Heart right ventricle (tissue), 16 donors: ENCODE results near the gene TMPRSS6. TPM values are rescaled to one million over a fixed set of nuclear protein-coding genes. Genes with fewer than 3 reads are reported as not detected.

Experiments used
- ATAC-seq, 8 donors: fragments of 200-7000 bp; cut with Tn5 transposase; one replicate each; pipeline ENCODE4 v1.9.1; 2020; ENCODE audit warnings: mild to moderate bottlenecking in 8 of 8, moderate library complexity in 8 of 8, moderate number of reproducible peaks in 1 of 8
- DNase-seq, 2 donors: peaks; one replicate each; pipeline ENCODE4 v3.0.0-alpha.2; 2020
- H3K27ac ChIP-seq, 10 donors: fragments of 200-600 bp; sonication (generic) in 2 of 10; one replicate each; pipeline versions ENCODE4 v1.5.0 to v1.8.0; 2020 to 2022; ENCODE audit warnings: mild to moderate bottlenecking in 3 of 10
- H3K27me3 ChIP-seq, 7 donors: fragments of 200-600 bp; one replicate each; pipeline ENCODE4 v1.8.0; 2021 to 2022; ENCODE audit warnings: mild to moderate bottlenecking in 2 of 7
- H3K36me3 ChIP-seq, 9 donors: fragments of 200-600 bp; sonication (generic) in 1 of 9; one replicate each; pipeline versions ENCODE4 v1.5.0 to v1.8.0; 2020 to 2022; ENCODE audit warnings: mild to moderate bottlenecking in 2 of 9
- H3K4me1 ChIP-seq, 9 donors: fragments of 200-600 bp; sonication (generic) in 1 of 9; one replicate each; pipeline versions ENCODE4 v1.5.0 to v1.8.0; 2020 to 2022; ENCODE audit warnings: mild to moderate bottlenecking in 4 of 9
- H3K4me3 ChIP-seq, 10 donors: fragments of 200-600 bp; sonication (generic) in 2 of 10; one replicate each; pipeline versions ENCODE4 v1.5.0 to v1.8.0; 2020 to 2022; ENCODE audit warnings: mild to moderate bottlenecking in 7 of 10, moderate library complexity in 2 of 10
- H3K9me3 ChIP-seq, 11 donors: fragments of 200-600 bp in 10 of 11; sonication (generic) in 2 of 11; one replicate each; pipeline versions ENCODE4 v1.5.0 to v1.8.0; 2013 to 2022; ENCODE audit warnings: mild to moderate bottlenecking in 2 of 11, control low read depth in 1 of 11, moderate library complexity in 1 of 11
- WGBS, 2 donors: extraction: QIAGEN DNeasy Blood & Tissue Kit; methylation state at CpG; one replicate each; pipeline ENCODE4 v1.1.7; 2013; ENCODE audit warnings: inconsistent platforms in 1 of 2; 5-methylcytosine and 5-hydroxymethylcytosine counted together
- intact Hi-C, 10 donors: fragments of 100-400 bp; cut with DNase I; formaldehyde crosslinking; loops; one replicate each; pipeline versions ENCODE4 v1.11.1 to v1.14.2; 2022
- polyA plus RNA-seq, 2 donors: library from polyadenylated mRNA; stranded (reverse); fragments of 200-250 nt; gene quantifications; one replicate each; pipeline ENCODE4 v1.2.3, GENCODE V29; 2013
- total RNA-seq, 10 donors: library from RNA; stranded (reverse); fragmentation: NEBNext Ultra II Directional in 3 of 10; extraction: Animal tissue kit (Norgen Biotek cat#: 25700) in 3 of 10; gene quantifications; one replicate each; pipeline versions ENCODE4 v1.2.1 to v1.2.4, GENCODE V29; 2021 to 2023
- TF ChIP-seq, protein P1 (sequence below), 9 donors: fragments of 200-600 bp; sonication (generic) in 2 of 9; IDR thresholded peaks; one replicate each; pipeline versions ENCODE4 v1.5.0 to v1.8.0; 2021 to 2022; ENCODE audit warnings: antibody characterized with exemption in 9 of 9, mild to moderate bottlenecking in 5 of 9, moderate library complexity in 1 of 9
- donor health status: Arrhythmogenic right ventricular cardiomyopathy.
- donor health status: ischemic (EF 13 %, LVEDD 7.1; RV severe dilation, severe dysfunction).
- donor health status: healthy with polysubstance abuse.
- donor health status: DM: no; HTN: yes; CAD: no.
- donor health status: DM: no; HTN: no; CAD: no.
- donor health status: ischemic (EF 25% LVEDD 6.9; RV normal size, moderate dysfunction).
- donor health status: ischemic (EF 25% LVEDD 5.7; RV mildly dilated, moderate dysfunction).
- donor health status: healthy.
- donor health status: DM: yes; HTN: yes; CAD: no.
- donor health status: Ischemic cardiomyopathy.
- donor health status: ischemic (EF 35%, LVEDD 5.7; RV mildly dilated, moderate dysfunction).
- donor health status: nonischemic (EF 11% LVEDD 7.7; RV severe dilation, severe dysfunction).
- donor health status: DM: yes; HTN: yes; CAD: no.
- donor health status: PGD.
- donor health status: ischemic (EF 29% LVEDD 5.4; RV normal size, mild dysfunction).
- donor health status: nonischemic (EF 23%, LVEDD 6.1; RV moderate dilation, normal function).

The TMPRSS6 gene
- total and polyA plus RNA-seq, 12 donors, result not detected

DNA sequence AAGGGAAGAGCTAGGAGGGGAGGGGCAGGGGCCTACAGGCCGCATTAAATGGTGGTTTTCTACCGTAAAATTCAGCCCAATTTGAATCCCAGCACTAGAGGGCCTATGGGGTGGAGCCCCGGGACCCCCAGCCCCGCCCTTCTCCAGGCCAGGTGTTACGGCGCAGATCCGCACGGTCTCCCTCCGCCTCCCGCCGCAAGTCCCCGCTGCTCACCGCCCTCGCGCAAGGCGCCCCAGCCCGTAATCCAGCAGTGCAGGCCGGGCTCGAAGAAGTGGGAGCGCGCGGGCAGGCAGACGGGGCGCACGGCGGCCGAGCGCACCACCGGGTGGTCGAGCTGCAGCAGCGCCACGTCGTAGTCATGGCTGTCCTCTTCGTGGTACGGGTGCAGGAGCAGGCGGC, 40.7 kb downstream of the TMPRSS6 start:
- no peak for DNase-seq
- Histone ChIP-seq H3K4me1 (no peaks in the 10 kb centered on the region), H3K27ac (no peak overlapping the region), H3K9me3 (no peaks in the 10 kb centered on the region), H3K4me3 (no peak overlapping the region), H3K27me3 (peaks cover 0 to 64% (median 41%) of the 10 kb centered on the region in 7 donors), H3K36me3 (no peaks in the 10 kb centered on the region)
- no peak for ATAC-seq
- WGBS, 2 donors, result 2% methylated on average over 36 of the region's 36 CpGs
- TF ChIP-seq, protein P1, sequence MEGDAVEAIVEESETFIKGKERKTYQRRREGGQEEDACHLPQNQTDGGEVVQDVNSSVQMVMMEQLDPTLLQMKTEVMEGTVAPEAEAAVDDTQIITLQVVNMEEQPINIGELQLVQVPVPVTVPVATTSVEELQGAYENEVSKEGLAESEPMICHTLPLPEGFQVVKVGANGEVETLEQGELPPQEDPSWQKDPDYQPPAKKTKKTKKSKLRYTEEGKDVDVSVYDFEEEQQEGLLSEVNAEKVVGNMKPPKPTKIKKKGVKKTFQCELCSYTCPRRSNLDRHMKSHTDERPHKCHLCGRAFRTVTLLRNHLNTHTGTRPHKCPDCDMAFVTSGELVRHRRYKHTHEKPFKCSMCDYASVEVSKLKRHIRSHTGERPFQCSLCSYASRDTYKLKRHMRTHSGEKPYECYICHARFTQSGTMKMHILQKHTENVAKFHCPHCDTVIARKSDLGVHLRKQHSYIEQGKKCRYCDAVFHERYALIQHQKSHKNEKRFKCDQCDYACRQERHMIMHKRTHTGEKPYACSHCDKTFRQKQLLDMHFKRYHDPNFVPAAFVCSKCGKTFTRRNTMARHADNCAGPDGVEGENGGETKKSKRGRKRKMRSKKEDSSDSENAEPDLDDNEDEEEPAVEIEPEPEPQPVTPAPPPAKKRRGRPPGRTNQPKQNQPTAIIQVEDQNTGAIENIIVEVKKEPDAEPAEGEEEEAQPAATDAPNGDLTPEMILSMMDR (IDR thresholded peaks at IDR 0.05), result no peak
- intact Hi-C loops, result loop anchor here in 1 of 10 donors (10.0 kb wide), 1 partner anchor 396 kb away; no protein-coding TSS in a partner anchor

DNA sequence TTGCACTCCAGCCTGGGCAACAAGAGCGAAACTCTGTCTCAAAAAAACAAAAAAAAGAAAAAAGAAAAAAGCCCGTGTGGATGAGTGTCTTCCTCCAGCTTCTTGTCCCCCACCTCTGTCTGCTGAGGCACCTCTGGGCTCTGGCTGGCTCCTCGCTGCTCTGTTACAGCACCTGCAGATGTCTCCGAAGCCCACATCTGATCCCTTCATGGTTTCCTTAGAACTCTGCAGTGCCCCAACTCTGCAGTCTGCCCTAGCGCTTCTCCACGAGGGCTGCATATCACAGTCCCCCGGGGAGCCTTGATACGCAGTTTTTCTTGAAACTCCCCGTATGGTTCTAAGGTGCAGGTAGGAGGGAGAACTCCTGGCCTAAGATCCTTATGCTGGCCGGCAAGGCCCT, 42.1 kb downstream of the TMPRSS6 start:
- ATAC-seq (no peak), DNase-seq (no peak)
- intact Hi-C loops, result loop anchor here in 1 of 10 donors (10.0 kb wide), 1 partner anchor 397 kb away; no protein-coding TSS in a partner anchor
- H3K4me3 ChIP-seq, result no peak overlapping the region
- H3K4me1 ChIP-seq, result no peaks in the 10 kb centered on the region
- no peaks in the 10 kb centered on the region for H3K9me3 ChIP-seq
- TF ChIP-seq, protein P1 (IDR thresholded peaks at IDR 0.05), result no peak
- no peaks in the 10 kb centered on the region for H3K36me3 ChIP-seq
- peaks cover 0 to 57% (median 41%) of the 10 kb centered on the region in 7 donors for H3K27me3 ChIP-seq
- 72 to 78% methylated on average over 10 of the region's 10 CpGs for WGBS, 2 donors
- H3K27ac ChIP-seq, result no peak overlapping the region

DNA sequence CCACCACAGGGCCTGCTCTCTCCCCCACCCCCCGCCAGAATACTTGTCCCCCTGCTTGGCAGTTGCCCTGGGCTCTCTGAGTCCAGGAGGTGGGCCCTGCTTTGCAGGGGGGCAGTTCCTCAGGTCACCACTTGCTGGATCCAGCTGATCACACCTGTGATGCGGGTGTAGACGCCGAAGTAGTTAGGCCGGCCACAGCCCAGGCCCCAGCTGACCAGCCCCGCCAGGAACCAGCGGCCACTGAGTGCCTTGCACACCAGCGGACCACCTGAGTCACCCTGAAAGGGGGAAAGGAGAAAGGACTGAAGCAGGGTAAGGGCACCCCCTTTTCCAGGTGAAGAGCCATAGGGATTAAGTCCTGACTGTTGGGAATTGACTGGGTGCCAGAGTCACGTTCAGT, 43.6 kb downstream of the TMPRSS6 start:
- WGBS, 2 donors, result 84 to 89% methylated on average over 9 of the region's 9 CpGs
- peaks cover 0 to 10% (median 0%) of the 10 kb centered on the region in 9 donors for H3K36me3 ChIP-seq
- no peaks in the 10 kb centered on the region for H3K4me1 ChIP-seq
- no peak overlapping the region for H3K27ac ChIP-seq
- TF ChIP-seq, protein P1 (IDR thresholded peaks at IDR 0.05), result no peak
- no peaks in the 10 kb centered on the region for H3K9me3 ChIP-seq
- peaks cover 0 to 56% (median 37%) of the 10 kb centered on the region in 7 donors for H3K27me3 ChIP-seq
- no peak overlapping the region for H3K4me3 ChIP-seq
- intact Hi-C loops, result loop anchor here in 1 of 10 donors (10.0 kb wide), 1 partner anchor 399 kb away; no protein-coding TSS in a partner anchor
- ATAC-seq (no peak), DNase-seq (no peak)

DNA sequence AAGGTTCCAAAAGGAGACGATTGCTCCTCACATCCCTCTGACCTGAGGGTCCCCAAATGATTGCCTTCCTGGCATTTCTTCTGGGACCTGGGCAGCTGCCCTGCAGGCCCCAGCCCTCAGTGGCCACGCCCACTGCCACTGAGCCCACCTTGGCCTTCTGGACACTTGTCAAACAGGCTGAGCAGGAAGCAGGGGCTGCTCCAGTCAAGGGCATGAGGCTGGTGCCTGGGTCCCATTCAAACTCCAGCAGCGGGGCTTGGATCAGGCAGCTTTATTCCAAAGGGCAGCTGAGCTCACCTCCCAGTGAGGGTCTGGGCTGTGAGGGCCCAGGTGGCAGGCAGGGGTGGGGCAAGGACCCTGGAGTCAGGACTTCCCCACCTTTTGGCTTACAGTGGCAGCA, 44.3 kb downstream of the TMPRSS6 start:
- H3K4me1 ChIP-seq, result no peaks in the 10 kb centered on the region
- intact Hi-C loops, result loop anchor here in 1 of 10 donors (10.0 kb wide), 1 partner anchor 400 kb away; no protein-coding TSS in a partner anchor
- ATAC-seq (no peak), DNase-seq (no peak)
- no peak overlapping the region for H3K4me3 ChIP-seq
- H3K9me3 ChIP-seq, result no peaks in the 10 kb centered on the region
- 82 to 87% methylated on average over 3 of the region's 3 CpGs for WGBS, 2 donors
- H3K27me3 ChIP-seq, result peaks cover 0 to 48% (median 29%) of the 10 kb centered on the region in 7 donors
- H3K36me3 ChIP-seq, result peaks cover 0 to 18% (median 0%) of the 10 kb centered on the region in 9 donors
- H3K27ac ChIP-seq, result no peak overlapping the region
- TF ChIP-seq, protein P1 (IDR thresholded peaks at IDR 0.05), result no peak
